ENCODE measurements around the gene MEA1. TPM values are rescaled to one million over a fixed set of nuclear protein-coding genes. Genes with fewer than 3 reads are reported as not detected.

Gene MEA1
- total RNA-seq, 2 donors from 2014 or later, result 29.6 to 50.3 TPM

DNA sequence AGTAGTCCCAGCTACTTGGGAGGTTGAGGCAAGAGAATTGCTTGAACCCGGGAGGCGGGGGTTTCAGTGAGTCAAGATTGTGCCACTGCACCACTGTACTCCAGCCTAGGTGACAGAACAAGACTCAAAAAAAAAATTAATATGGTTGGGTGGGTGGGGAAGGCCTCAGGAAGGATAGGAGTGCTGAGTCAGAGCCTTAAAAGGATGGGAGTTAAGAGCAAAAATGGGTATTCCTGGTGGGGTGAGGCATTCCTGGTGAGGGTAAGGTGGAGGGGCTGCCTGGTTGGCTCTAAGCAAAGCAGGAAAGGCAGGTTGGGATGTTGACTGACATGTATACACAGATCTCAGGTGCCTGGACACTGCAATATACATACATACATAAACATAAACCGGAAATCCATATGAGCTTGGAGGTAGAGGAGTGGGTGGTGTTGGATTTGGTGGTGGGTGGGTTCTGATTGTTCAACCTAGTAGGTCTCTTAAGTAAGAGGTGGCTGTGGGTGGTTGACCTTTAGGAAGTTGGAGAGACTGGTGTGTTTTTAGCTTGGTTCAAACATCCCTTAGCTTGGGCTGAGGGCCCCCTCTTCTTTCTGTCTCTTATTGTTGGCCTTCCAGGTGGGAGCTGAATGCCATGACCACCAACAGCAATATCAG, 6.4 kb upstream of the MEA1 start:
- peaks cover 42% of the 10 kb centered on the region for H3K36me3 ChIP-seq
- peaks cover 0 to 65% of the 10 kb centered on the region in 2 donors for H3K4me1 ChIP-seq
- no peak overlapping the region for H3K27ac ChIP-seq
- H3K4me3 ChIP-seq, result no peak overlapping the region
- H3K27me3 ChIP-seq, result no peaks in the 10 kb centered on the region
- no peak for DNase-seq (ENCODE audit: low spot score)
- no peaks in the 10 kb centered on the region for H3K9me3 ChIP-seq
- no peak for TF ChIP-seq CTCF (IDR thresholded peaks at IDR 0.05)

GRCh38 chr6:43019152-43019551, 5.4 kb upstream of the MEA1 start:
- no peak for TF ChIP-seq CTCF (IDR thresholded peaks at IDR 0.05)
- Histone ChIP-seq H3K4me3 (no peak overlapping the region), H3K4me1 (peaks cover 0 to 70% of the 10 kb centered on the region in 2 donors), H3K36me3 (peaks cover 36% of the 10 kb centered on the region), H3K27ac (no peak overlapping the region), H3K9me3 (no peaks in the 10 kb centered on the region), H3K27me3 (no peaks in the 10 kb centered on the region)
- no peak for DNase-seq (ENCODE audit: low spot score)

- no peak for DNase-seq (ENCODE audit: low spot score)
- H3K36me3 ChIP-seq, result peaks cover 36% of the 10 kb centered on the region
- TF ChIP-seq CTCF (IDR thresholded peaks at IDR 0.05), result no peak
- H3K27ac ChIP-seq, result peak overlapping the region; percentile 88 to 90
- H3K4me3 ChIP-seq, result peak overlapping the region; percentile 16 to 77
- H3K4me1 ChIP-seq, result peaks cover 0 to 66% of the 10 kb centered on the region in 2 donors
- no peaks in the 10 kb centered on the region for H3K9me3 ChIP-seq
- H3K27me3 ChIP-seq, result no peaks in the 10 kb centered on the region
These were observed 3.2 kb upstream of the MEA1 start for GRCh38 chr6:43016943-43017334.

GRCh38 chr6:43016176-43016942, 2.6 kb upstream of the MEA1 start:
- Histone ChIP-seq H3K27me3 (no peaks in the 10 kb centered on the region), H3K9me3 (no peaks in the 10 kb centered on the region), H3K27ac (peak overlapping the region; percentile 88 to 90), H3K4me3 (peak overlapping the region; percentile 16 to 77), H3K36me3 (peaks cover 42% of the 10 kb centered on the region), H3K4me1 (peaks cover 0 to 69% of the 10 kb centered on the region in 2 donors)
- no peak for DNase-seq (ENCODE audit: low spot score)
- no peak for TF ChIP-seq CTCF (IDR thresholded peaks at IDR 0.05)

DNA sequence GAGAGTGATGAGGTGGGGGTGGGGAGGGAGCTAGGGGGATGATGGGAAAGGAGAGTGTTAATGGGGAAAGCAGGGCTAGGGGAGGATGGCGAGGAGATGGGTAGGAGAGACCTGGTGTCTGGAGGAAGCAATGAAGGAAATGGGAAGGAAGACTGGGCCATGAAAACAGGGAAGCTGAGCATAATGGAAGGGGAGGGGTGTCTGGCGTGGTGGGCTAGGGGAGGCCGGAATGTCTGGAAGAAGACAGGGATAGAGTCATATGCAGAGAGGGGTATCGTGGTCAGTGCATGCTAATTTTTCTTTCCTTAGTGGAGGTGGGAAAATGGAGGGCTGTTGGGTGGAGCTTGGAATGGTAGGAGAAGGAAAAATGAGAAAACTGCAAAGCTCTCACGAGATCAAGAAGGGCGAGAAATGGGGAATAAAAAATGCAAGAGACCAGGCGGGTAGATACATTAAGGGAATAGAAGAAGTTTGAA, 726 bp upstream of the MEA1 start:
- H3K36me3 ChIP-seq, result peaks cover 46% of the 10 kb centered on the region
- H3K27me3 ChIP-seq, result no peaks in the 10 kb centered on the region
- no peak for DNase-seq (ENCODE audit: low spot score)
- H3K4me1 ChIP-seq, result peaks cover 0 to 58% of the 10 kb centered on the region in 2 donors
- H3K4me3 ChIP-seq, result peak overlapping the region; percentile 77 to 83
- no peaks in the 10 kb centered on the region for H3K9me3 ChIP-seq
- H3K27ac ChIP-seq, result peak overlapping the region; percentile 88 to 90
- no peak for TF ChIP-seq CTCF (IDR thresholded peaks at IDR 0.05)

Measured in right atrium auricular region (tissue), 2 donors.